GM12801 (cell line): ENCODE measurements around the gene NDEL1.

Experiments
- TF ChIP-seq, protein P1 (sequence below): IDR thresholded peaks from one replicate; pipeline ENCODE4 v1.5.1; 2011; ENCODE audit warnings: control low read depth; ENCODE audit not compliant: insufficient read length; ENCODE audit errors: extremely low read depth

Gene NDEL1

DNA sequence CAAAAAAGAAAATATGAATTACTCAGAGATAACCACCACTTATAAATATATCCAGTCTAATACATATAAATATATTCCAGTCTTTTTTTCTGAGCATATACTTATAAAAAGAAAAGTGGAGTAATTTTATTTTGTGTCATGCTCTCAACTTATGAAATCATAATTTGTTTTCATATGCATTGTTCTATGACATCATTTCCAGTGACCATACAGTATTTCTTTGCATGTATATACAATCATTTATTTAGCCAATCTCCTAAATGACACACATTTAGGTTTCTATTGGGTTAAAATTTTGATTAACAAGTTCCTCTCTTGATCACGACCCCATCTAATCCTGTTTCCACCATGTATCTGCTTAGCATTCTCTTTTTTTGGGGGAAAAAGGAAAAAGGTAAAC is 16.4 kb upstream of the NDEL1 start:
- TF ChIP-seq, protein P1, sequence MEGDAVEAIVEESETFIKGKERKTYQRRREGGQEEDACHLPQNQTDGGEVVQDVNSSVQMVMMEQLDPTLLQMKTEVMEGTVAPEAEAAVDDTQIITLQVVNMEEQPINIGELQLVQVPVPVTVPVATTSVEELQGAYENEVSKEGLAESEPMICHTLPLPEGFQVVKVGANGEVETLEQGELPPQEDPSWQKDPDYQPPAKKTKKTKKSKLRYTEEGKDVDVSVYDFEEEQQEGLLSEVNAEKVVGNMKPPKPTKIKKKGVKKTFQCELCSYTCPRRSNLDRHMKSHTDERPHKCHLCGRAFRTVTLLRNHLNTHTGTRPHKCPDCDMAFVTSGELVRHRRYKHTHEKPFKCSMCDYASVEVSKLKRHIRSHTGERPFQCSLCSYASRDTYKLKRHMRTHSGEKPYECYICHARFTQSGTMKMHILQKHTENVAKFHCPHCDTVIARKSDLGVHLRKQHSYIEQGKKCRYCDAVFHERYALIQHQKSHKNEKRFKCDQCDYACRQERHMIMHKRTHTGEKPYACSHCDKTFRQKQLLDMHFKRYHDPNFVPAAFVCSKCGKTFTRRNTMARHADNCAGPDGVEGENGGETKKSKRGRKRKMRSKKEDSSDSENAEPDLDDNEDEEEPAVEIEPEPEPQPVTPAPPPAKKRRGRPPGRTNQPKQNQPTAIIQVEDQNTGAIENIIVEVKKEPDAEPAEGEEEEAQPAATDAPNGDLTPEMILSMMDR: no peak

DNA sequence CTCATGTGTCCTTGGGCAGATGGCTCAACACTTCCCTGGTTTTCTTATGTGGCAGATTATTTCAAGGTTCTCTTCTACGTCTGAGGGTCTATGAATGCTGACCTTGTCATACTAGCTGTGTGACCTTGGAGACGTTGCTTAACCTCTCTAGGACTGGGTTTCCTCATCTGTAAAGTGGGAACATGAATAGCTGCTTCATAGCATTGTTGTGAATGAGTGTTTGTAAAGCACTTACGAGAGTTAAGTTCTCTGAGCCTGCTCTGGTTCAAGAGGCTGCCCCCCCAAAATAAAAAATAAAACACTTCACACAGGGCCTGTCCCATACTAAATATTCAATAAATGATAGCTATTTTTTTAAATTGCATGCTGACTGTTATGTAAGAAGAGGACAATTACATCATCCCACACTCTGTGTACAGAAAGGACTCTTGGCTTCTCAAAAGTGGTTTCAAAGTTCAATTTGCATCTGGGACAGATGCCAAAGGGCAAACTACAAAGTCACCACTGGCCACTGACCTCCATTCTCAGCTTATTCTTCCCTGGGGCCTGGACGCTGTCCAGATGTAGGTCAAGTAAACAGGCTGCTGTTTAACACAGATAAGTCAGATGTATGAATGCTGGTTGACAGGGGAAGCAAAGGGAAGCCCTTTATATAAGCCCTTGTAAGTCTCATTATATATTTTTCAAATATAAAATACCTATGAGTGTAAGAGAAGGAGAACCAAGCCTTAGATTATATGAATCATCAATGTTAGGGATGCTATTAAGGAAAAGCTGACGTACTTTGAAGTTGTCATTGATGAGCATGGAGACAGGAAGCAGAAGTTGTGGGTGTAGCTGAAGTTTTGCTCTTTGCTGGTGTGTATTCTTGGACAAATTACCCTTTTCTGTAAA is 15.4 kb upstream of the NDEL1 start:
- TF ChIP-seq, protein P1: no peak

DNA sequence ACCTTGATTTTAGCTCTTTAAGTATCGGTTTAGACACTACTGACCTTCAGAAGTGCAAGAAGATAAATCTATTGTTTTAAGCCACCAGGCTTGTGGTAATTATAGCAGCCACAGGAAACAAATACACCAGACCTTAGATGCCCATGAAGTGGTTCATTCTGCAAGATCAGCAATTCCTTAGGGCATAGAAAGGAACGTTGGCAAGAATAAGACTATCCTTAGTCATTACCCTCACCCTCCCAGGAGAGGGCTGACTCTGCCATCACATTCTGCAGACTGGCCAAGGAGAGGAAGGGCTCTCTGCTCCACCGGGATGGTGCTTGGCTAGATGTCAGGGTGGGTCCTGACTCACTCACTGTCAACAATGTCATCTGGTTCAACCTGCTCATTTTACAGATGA is 14.1 kb upstream of the NDEL1 start:
- TF ChIP-seq, protein P1: no peak

DNA sequence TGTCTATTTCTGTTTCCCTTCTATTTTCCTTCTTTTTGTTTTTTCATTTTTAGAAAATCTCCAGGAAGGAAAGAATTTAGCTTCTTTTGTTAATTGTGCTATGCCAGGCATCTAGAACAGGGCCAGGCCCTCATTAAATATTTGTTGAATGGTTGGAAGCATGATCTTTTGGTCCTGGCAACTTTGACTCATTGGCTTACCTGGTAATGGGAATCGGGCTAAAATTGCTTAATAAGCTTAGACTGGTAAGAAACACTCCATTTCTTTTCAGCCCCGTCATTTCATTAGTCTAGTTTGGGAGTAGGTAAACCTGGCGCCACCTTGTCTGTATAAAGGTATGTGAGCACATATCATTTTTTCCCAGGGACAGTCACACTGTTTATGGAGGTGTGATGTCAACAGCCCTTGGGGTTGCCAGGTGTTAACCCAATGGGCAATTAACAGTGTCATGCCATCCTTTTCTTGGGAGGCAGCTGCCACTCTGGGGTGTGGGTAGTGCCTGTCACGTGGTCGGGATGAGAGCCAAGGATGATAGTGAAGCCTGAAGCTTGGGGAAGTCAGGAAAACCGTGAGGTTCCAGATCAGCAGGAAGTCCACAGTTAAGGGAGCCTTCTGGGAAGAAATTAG is 9.5 kb upstream of the NDEL1 start:
- TF ChIP-seq, protein P1: no peak

DNA sequence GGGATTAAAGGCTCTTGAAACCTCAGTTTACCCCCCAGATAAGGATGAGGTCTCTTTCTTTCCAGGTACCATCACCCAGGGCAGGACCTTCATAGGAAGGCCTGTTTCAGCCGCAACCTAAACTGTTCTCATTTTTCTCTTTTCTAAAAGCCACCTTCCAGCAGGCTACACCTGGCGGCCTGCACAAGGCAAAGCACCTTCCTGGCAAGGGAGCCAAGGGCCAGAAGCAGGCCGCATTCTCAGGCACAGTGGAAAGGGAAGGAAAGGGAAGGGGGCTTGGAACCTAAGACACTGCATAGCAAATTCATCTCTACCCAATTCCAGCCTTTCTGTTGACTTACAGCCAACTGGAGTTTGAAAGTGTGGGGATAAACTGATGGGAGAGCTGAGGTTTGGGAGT is 8.9 kb upstream of the NDEL1 start:
- TF ChIP-seq, protein P1: no peak

DNA sequence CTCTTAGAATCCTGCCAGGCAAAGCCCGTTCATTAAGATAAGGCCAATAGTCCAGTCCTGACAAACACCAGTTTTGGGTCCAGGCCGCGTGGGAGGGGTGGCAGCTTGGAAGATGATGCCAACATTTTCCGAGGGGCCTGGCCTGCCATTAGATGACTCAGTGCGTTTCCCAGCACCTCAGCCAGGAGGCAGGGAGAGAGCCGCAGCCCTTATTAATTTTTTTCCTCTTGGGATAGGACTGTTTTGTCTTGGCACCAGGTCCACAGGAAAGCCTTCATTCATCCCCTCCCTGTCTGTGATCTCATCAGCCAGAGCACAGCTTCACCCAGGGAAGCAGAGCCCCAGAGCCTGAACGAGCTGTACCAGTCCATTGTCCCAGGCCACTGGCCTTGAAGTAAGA is 4.7 kb upstream of the NDEL1 start:
- TF ChIP-seq, protein P1: no peak

DNA sequence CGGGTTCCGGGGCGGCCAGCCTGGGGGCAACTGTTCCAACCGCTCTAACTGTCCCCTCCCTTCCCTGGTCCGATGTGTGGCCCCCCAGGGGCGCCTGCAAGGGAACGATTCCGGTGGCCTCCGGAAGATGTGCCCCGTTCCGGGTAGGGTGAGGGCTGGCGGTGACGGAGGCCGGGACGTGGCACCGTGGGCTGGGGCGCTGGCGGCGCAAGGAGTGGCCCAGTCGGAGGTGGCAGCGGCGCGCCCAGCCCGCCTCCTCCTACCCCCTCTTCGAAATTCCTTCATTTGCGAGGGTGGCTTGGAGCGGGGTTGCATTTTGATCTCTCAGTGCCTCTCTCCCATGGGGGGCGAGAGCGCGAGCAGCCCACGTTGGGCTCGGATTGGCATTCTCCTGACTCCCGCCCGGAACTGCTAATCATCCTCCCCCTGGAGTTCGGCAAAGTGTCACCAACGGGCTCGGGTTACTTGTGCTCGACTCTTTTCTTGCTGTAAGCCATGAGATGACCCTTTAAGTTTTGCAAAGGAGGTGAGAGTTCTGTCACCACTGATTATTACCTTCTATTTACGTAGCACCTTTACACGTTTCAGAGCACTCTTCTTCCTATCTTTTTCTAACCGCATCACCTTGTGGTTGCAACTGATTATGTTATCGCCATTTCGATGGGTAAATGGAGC is 622 bp downstream of the NDEL1 start:
- TF ChIP-seq, protein P1: no peak
